Nephron (organoid): ENCODE measurements around the gene GAL.

Experiments used
- H3K27ac Mint-ChIP-seq, 3 experiments: 2 replicates each; pipeline ENCODE4 v1.8.0; 2020; ENCODE audit warnings: mixed read lengths in 3 of 3, mild to moderate bottlenecking in 2 of 3, moderate library complexity in 1 of 3
- H3K27me3 Mint-ChIP-seq: 2 replicates; pipeline ENCODE4 v1.8.0; 2021; ENCODE audit warnings: low read depth, mild to moderate bottlenecking, moderate library complexity, mixed read lengths
- H3K36me3 Mint-ChIP-seq: 2 replicates; pipeline ENCODE4 v1.8.0; 2020; ENCODE audit warnings: low read depth, mixed read lengths
- H3K4me1 Mint-ChIP-seq: 2 replicates; pipeline ENCODE4 v1.8.0; 2020; ENCODE audit warnings: mixed read lengths
- H3K4me3 Mint-ChIP-seq, 3 experiments: 2 replicates each; pipeline ENCODE4 v1.8.0; 2020; ENCODE audit warnings: mild to moderate bottlenecking in 3 of 3, mixed read lengths in 3 of 3, moderate library complexity in 2 of 3
- H3K9me3 Mint-ChIP-seq: 2 replicates; pipeline ENCODE4 v1.8.0; 2020; ENCODE audit warnings: mixed read lengths
- TF ChIP-seq, protein P1 (sequence below), 3 experiments: fragments of 200-600 bp; sonication (generic); IDR thresholded peaks; one replicate each; pipeline ENCODE4 v1.5.0; 2021; ENCODE audit warnings: antibody characterized with exemption in 3 of 3; ENCODE audit not compliant: unreplicated experiment in 3 of 3

Gene GAL

GRCh38 chr11:68649851-68650555 is 34.3 kb upstream of the GAL start:
- Mint-ChIP-seq H3K4me1 (no peaks in the 10 kb centered on the region), H3K27me3 (peaks cover 2% of the 10 kb centered on the region)
- TF ChIP-seq, protein P1, sequence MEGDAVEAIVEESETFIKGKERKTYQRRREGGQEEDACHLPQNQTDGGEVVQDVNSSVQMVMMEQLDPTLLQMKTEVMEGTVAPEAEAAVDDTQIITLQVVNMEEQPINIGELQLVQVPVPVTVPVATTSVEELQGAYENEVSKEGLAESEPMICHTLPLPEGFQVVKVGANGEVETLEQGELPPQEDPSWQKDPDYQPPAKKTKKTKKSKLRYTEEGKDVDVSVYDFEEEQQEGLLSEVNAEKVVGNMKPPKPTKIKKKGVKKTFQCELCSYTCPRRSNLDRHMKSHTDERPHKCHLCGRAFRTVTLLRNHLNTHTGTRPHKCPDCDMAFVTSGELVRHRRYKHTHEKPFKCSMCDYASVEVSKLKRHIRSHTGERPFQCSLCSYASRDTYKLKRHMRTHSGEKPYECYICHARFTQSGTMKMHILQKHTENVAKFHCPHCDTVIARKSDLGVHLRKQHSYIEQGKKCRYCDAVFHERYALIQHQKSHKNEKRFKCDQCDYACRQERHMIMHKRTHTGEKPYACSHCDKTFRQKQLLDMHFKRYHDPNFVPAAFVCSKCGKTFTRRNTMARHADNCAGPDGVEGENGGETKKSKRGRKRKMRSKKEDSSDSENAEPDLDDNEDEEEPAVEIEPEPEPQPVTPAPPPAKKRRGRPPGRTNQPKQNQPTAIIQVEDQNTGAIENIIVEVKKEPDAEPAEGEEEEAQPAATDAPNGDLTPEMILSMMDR (IDR thresholded peaks at IDR 0.05; ENCODE audit: unreplicated experiment in 3 of 3) = no peak

DNA sequence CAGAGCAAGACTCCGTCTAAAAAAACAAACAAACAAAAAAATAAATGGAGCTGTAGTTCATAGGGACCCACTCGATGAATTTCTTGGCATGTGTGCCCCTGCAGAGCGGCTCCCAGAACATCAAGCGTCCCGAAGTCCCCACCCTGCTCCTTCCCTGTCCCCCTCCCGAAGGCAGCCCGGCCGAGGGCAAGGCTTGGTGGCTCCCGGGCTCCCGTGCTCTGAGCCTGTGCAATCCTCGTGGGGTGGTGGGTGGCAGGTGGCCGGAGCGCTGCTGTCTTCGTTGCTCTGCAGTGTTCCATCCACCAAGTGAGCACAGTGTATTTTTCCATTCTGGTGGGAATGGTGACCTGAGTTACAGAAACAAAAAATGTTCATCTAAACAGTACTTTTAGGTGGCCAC is 33.5 kb upstream of the GAL start:
- TF ChIP-seq, protein P1 (IDR thresholded peaks at IDR 0.05; ENCODE audit: unreplicated experiment in 3 of 3) = no peak
- H3K4me3 Mint-ChIP-seq = no peak overlapping the region
- H3K27me3 Mint-ChIP-seq = no peaks in the 10 kb centered on the region
- H3K4me1 Mint-ChIP-seq = no peaks in the 10 kb centered on the region
- H3K27ac Mint-ChIP-seq = no peak overlapping the region
- peaks cover 4% of the 10 kb centered on the region for H3K36me3 Mint-ChIP-seq
- H3K9me3 Mint-ChIP-seq = peaks cover 28% of the 10 kb centered on the region

More at GRCh38 chr11:68649851-68650555, 34.3 kb upstream of the GAL start:
- Mint-ChIP-seq H3K4me3 (no peak overlapping the region), H3K36me3 (peaks cover 4% of the 10 kb centered on the region), H3K9me3 (peaks cover 26% of the 10 kb centered on the region), H3K27ac (no peak overlapping the region)

GRCh38 chr11:68651208-68651984 is 32.9 kb upstream of the GAL start:
- TF ChIP-seq, protein P1 (IDR thresholded peaks at IDR 0.05; ENCODE audit: unreplicated experiment in 3 of 3) = no peak
- no peak overlapping the region for H3K4me3 Mint-ChIP-seq
- peaks cover 4% of the 10 kb centered on the region for H3K36me3 Mint-ChIP-seq
- peaks cover 22% of the 10 kb centered on the region for H3K9me3 Mint-ChIP-seq
- H3K4me1 Mint-ChIP-seq = no peaks in the 10 kb centered on the region
- no peak overlapping the region for H3K27ac Mint-ChIP-seq
- no peaks in the 10 kb centered on the region for H3K27me3 Mint-ChIP-seq

DNA sequence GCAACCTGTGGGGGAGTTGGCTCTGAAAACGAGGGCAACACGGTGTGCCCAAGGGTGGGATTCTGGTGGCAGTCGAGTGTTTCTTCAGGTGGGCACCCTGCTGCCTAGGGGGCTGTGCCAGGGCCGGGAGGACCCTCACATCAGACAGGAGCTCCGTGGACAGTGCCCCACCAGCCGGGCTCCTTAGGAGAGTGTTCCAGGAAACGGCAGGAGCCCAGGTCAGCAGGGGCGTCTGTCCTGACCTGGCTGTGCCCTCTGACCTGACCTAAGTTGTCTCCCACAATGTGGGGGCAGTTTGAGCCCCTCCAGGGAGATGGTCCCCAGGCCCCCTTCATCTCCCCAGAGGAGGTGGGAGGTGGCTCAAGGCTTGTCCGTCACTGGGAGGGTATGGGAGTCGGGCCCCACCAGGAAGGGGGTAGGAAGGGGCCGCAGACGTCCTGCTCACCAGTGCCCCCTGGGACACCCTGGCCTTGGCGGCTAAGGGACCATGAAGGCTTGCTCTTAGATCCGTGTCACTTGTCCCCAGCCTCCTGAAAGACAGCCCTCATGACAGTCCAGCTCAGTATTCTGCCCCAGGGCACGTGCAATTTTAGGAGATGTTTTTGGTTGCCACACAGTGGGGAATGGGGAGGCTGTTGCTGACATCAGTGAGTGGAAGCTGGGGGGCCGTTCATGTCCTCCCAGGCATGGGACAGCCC is 32.2 kb upstream of the GAL start:
- no peak overlapping the region for H3K27ac Mint-ChIP-seq
- TF ChIP-seq, protein P1 (IDR thresholded peaks at IDR 0.05; ENCODE audit: unreplicated experiment in 3 of 3) = no peak
- H3K36me3 Mint-ChIP-seq = peaks cover 3% of the 10 kb centered on the region
- no peaks in the 10 kb centered on the region for H3K27me3 Mint-ChIP-seq
- no peaks in the 10 kb centered on the region for H3K4me1 Mint-ChIP-seq
- H3K4me3 Mint-ChIP-seq = no peak overlapping the region
- H3K9me3 Mint-ChIP-seq = peaks cover 18% of the 10 kb centered on the region

- Mint-ChIP-seq H3K4me1 (no peaks in the 10 kb centered on the region), H3K4me3 (no peak overlapping the region)
These were observed 31.6 kb upstream of the GAL start for GRCh38 chr11:68652683-68653156.

More at GRCh38 chr11:68652683-68653156, 31.6 kb upstream of the GAL start:
- Mint-ChIP-seq H3K27me3 (no peaks in the 10 kb centered on the region), H3K36me3 (no peaks in the 10 kb centered on the region), H3K9me3 (peaks cover 13% of the 10 kb centered on the region), H3K27ac (no peak overlapping the region)
- TF ChIP-seq, protein P1 (IDR thresholded peaks at IDR 0.05; ENCODE audit: unreplicated experiment in 3 of 3) = no peak
